Measurements from ENCODE around the gene RPA1.
"Not testable (repeated sequence)": the region's sequence is repeated elsewhere in the genome, so short reads cannot be mapped to it uniquely, and the experiment has no call there.

The RPA1 gene

GRCh38 chr17:1793447-1793806 is 36.4 kb upstream of the RPA1 start:
- no peak for TF ChIP-seq CTCF (IDR thresholded peaks at IDR 0.05; ENCODE audit: insufficient read depth, low read length, poor library complexity, severe bottlenecking)
- TF ChIP-seq EZH2phosphoT487 (conservative IDR thresholded peaks at IDR 0.05; ENCODE audit: low read length), result no peak
- Histone ChIP-seq H3K36me3 (ENCODE audit: low read length) (no peaks in the 10 kb centered on the region), H3K9me2 (replicated peaks; ENCODE audit: insufficient read depth, low read length) (no peaks in the 10 kb centered on the region), H3K4me2 (ENCODE audit: low read depth, low read length, poor library complexity, severe bottlenecking) (no peak overlapping the region), H3K27ac (ENCODE audit: low read depth, low read length) (no peak overlapping the region), H2AFZ (ENCODE audit: low read depth, low read length, severe bottlenecking) (no peak overlapping the region), H3K4me3 (ENCODE audit: insufficient read depth, low read length, poor library complexity, severe bottlenecking) (no peak overlapping the region), H3K9ac (ENCODE audit: low read length) (no peak overlapping the region), H3K27me3 (ENCODE audit: low read length) (no peaks in the 10 kb centered on the region), H3K79me2 (ENCODE audit: insufficient read depth, low read length) (peaks cover 64% of the 10 kb centered on the region), H3F3A (ENCODE audit: insufficient read depth) (no peaks in the 10 kb centered on the region; the same call in 1 of the 2 replicates), H3K9me3 (ENCODE audit: insufficient read depth, low read length) (no peaks in the 10 kb centered on the region), H4K20me1 (ENCODE audit: low read depth, low read length) (no peaks in the 10 kb centered on the region; the same call in 1 of the 2 replicates)

- peaks cover 45% of the 10 kb centered on the region for H3K79me2 ChIP-seq (ENCODE audit: insufficient read depth, low read length)
- no peaks in the 10 kb centered on the region; the same call in 1 of the 2 replicates for H4K20me1 ChIP-seq (ENCODE audit: low read depth, low read length)
- H2AFZ ChIP-seq (ENCODE audit: low read depth, low read length, severe bottlenecking), result no peak overlapping the region
- no peaks in the 10 kb centered on the region for H3K9me3 ChIP-seq (ENCODE audit: insufficient read depth, low read length)
- H3K4me3 ChIP-seq (ENCODE audit: insufficient read depth, low read length, poor library complexity, severe bottlenecking), result no peak overlapping the region
- no peak for TF ChIP-seq CTCF (IDR thresholded peaks at IDR 0.05; ENCODE audit: insufficient read depth, low read length, poor library complexity, severe bottlenecking)
- no peak for TF ChIP-seq EZH2phosphoT487 (conservative IDR thresholded peaks at IDR 0.05; ENCODE audit: low read length)
- no peak overlapping the region for H3K4me2 ChIP-seq (ENCODE audit: low read depth, low read length, poor library complexity, severe bottlenecking)
- no peaks in the 10 kb centered on the region for H3F3A ChIP-seq (ENCODE audit: insufficient read depth)
- no peaks in the 10 kb centered on the region for H3K9me2 ChIP-seq (replicated peaks; ENCODE audit: insufficient read depth, low read length)
- no peak overlapping the region for H3K27ac ChIP-seq (ENCODE audit: low read depth, low read length)
- H3K27me3 ChIP-seq (ENCODE audit: low read length), result no peaks in the 10 kb centered on the region
- peaks cover 4% of the 10 kb centered on the region; the same call in 1 of the 2 replicates for H3K36me3 ChIP-seq (ENCODE audit: low read length)
- no peak overlapping the region for H3K9ac ChIP-seq (ENCODE audit: low read length)
Measured at GRCh38 chr17:1796800-1797199, 33.0 kb upstream of the RPA1 start.

DNA sequence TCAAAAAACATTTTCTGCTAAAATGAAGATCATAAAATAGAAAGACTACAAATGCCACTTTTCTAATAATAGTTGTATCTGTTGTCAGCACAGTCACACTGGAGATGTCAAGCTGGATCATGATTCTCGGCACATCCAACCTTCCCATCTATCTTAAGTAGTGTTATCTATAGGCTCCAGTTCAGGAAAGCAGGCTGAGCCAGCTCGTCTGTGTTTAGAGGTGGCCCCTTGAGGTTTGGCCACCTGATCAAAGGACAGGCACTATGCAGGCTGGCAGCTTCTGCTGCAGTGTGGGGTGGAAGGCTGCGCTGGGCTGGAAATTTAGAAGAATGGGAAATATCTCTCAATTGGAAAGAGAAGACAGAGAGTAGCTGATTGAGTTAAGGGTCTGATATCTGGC is 32.5 kb upstream of the RPA1 start:
- TF ChIP-seq CTCF (IDR thresholded peaks at IDR 0.05; ENCODE audit: insufficient read depth, low read length, poor library complexity, severe bottlenecking), result no peak
- TF ChIP-seq EZH2phosphoT487 (conservative IDR thresholded peaks at IDR 0.05; ENCODE audit: low read length), result no peak
- Histone ChIP-seq H2AFZ (ENCODE audit: low read depth, low read length, severe bottlenecking) (no peak overlapping the region), H3K4me2 (ENCODE audit: low read depth, low read length, poor library complexity, severe bottlenecking) (no peak overlapping the region), H3F3A (ENCODE audit: insufficient read depth) (no peaks in the 10 kb centered on the region), H3K36me3 (ENCODE audit: low read length) (peaks cover 4% of the 10 kb centered on the region; the same call in 1 of the 2 replicates), H4K20me1 (ENCODE audit: low read depth, low read length) (no peaks in the 10 kb centered on the region; the same call in 1 of the 2 replicates), H3K4me3 (ENCODE audit: insufficient read depth, low read length, poor library complexity, severe bottlenecking) (no peak overlapping the region), H3K27ac (ENCODE audit: low read depth, low read length) (no peak overlapping the region), H3K79me2 (ENCODE audit: insufficient read depth, low read length) (peaks cover 44% of the 10 kb centered on the region), H3K9me2 (replicated peaks; ENCODE audit: insufficient read depth, low read length) (no peaks in the 10 kb centered on the region), H3K9ac (ENCODE audit: low read length) (no peak overlapping the region), H3K9me3 (ENCODE audit: insufficient read depth, low read length) (no peaks in the 10 kb centered on the region), H3K27me3 (ENCODE audit: low read length) (no peaks in the 10 kb centered on the region)

DNA sequence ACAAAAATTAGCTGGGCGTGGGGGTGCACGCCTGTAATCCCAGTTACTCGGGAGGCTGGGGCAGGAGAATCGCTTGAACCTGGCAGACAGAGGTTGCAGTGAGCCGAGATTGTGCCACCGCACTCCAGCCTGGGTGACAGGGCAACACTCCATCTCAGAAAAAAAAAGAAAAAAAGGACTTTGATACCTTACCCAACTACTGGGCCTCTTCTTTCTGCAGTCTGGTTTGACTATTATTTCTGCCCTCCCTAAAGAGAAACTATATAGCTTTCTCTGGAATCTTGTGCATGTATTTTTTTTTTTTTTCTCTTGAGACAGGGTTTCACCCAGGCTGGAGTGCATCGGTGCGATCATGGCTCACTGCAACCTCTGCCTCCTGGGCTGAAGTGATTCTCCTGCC is 32.0 kb upstream of the RPA1 start:
- not testable (repeated sequence) for H3K9me3 ChIP-seq (ENCODE audit: insufficient read depth, low read length); H3K9me2 ChIP-seq (replicated peaks; ENCODE audit: insufficient read depth, low read length); H3K36me3 ChIP-seq (ENCODE audit: low read length); H3K27ac ChIP-seq (ENCODE audit: low read depth, low read length); H4K20me1 ChIP-seq (ENCODE audit: low read depth, low read length); H3F3A ChIP-seq (ENCODE audit: insufficient read depth); H3K27me3 ChIP-seq (ENCODE audit: low read length); H3K9ac ChIP-seq (ENCODE audit: low read length); H2AFZ ChIP-seq (ENCODE audit: low read depth, low read length, severe bottlenecking); H3K4me2 ChIP-seq (ENCODE audit: low read depth, low read length, poor library complexity, severe bottlenecking); H3K4me3 ChIP-seq (ENCODE audit: insufficient read depth, low read length, poor library complexity, severe bottlenecking)
- H3K79me2 ChIP-seq (ENCODE audit: insufficient read depth, low read length), result peaks cover 39% of the 10 kb centered on the region

All from SU-DHL-6 (cell line).